Dermis blood vessel endothelial cell (primary cell): ENCODE results near the gene PPP4R2. TPM values are rescaled to one million over a fixed set of nuclear protein-coding genes. Genes with fewer than 3 reads are reported as not detected.

Experiments
- DNase-seq: peaks from one replicate; pipeline ENCODE4 v3.0.0; 2010
- total RNA-seq: library from RNA; depleted of rRNA; stranded (reverse); fragments of >200 nt; gene quantifications from 2 replicates; pipeline ENCODE4 v1.2.3, GENCODE V29; 2014

PPP4R2 gene
- total RNA-seq, result 73.9 and 91.4 TPM in 2 replicates

DNA sequence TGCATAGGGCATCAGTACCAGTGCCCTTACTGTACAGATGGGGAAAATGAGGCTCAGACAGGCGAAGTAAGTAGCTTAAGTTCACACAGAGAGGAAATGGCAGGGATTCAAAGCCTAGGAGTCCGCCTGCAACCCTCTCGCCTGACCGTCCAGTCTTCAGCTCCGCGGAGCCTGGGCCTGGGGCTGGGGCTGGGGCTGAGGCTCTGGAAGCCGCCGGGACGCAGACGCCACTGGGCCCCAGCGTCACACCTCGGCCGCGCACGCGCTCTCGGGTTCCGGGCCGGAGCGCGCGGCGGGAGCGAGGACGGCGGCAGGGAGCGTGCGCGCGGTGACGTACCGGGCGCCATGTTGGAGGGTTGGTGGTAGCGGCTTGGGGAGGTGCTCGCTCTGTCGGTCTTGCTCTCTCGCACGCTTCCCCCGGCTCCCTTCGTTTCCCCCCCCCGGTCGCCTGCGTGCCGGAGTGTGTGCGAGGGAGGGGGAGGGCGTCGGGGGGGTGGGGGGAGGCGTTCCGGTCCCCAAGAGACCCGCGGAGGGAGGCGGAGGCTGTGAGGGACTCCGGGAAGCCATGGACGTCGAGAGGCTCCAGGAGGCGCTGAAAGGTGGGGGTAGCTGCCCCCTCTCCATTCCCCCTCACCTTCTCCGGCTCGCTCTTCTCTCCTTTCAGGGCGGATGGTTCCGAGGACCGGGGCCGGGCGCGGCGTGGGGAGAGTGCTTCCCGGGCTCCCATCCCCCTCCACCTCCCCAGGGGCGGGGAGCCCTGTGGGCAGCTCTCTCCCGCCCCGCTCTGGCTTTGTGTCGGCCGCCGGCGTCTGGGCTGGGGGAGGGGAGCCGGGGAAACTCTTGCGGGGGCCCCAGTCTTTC, at the start of gene PPP4R2:
Gene PPP4R2, plus strand, starts transcription at position 339 of the 861 bp plus-strand sequence. Its CDS starts 227 bp downstream, at position 566.
- DNase-seq, result peak; percentile 93

DNA sequence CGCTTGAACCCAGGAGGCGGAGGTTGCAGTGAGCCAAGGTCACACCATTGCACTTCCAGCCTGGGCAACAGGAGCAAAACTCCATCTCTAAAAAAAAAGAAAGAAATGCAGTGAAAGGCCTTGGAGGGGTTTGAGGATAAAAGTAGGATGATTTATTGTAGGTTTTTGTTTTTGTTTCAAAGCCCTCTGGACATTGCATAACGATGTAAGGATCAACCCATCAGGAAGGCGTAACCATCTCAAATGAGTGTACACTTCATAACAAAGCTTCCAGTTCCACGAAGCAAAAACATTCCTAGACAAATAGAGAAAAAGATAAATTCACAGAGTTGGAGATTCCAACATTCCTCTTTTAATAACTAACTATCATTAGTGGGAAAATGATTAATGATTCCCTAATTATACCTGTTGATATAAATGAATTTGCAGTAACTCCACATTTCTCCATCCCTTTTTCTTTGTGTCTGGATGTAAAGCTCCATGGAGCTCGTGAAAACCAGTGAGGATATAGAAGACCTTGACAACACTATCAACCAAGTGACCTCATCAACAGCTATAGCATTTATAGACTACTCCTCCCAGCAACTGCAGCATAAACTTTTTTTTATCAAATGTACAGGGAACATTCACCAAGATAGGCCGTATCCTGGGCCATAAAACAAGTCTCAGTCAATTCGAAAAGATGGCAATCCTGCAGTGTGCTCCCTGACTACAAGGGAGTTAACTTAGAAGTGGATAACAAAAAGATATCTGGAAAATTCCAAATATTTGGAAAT, 48.7 kb upstream of the PPP4R2 start:
- DNase-seq, result no peak

DNA sequence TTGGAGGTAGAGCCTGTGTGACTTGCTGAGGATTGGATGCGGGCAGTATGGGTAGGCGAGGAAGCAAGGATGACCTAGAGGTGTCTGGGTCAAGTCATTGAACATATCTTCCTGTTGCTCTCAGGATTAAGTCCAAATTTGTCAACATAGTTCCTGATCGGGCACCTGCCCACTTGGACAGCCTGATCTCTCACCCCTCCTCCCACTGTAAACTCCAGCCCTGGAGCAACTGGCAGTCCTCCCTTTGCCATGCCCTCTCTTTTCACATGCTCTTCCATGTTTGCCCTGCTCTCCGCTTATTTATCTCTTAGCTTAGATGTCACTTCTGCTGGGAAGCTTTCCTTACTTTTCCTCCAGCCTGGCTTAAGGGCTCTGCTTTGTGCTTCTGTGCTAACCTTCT, 47.6 kb upstream of the PPP4R2 start:
- no peak for DNase-seq

DNA sequence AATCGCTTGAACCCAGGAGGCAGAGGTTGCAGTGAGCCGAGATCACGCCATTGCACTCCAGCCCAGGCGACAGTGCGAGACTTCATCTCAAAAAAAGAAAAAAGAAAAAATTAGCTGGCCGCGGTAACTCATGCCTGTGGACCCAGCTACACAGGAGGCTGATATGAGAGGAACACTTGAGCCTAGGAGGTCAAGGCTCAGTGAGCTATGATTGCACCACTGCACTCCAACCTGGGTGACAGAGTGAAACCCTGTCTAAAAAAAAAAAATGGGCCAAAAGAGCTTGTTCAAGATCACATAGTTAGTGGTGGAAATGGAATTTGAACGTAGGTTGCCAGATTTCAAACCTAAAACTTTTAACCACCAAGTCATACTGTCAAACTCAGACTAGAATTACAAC, 46.2 kb upstream of the PPP4R2 start:
- no peak for DNase-seq

DNA sequence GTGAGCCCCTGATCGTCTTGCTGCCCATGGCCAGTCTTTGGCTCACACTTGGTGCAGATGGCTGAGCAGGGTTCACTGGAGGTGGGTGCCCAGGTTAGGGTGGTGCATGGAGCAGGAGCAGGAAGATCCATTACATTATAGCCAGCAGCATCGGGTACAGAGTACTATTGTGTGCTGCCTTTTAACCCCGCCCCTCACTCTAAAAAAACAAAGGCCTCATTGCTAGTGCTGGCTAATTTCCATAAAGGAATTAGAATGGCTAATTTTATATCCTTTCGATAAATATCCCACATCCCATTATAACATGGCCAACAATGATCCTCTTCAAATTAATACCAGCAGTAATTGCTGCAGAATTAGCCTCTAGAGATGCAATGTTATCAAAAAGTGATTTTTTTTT, 45.8 kb upstream of the PPP4R2 start:
- DNase-seq, result no peak

GRCh38 chr3:72951259-72951722, 45.3 kb upstream of the PPP4R2 start:
- no peak for DNase-seq

DNA sequence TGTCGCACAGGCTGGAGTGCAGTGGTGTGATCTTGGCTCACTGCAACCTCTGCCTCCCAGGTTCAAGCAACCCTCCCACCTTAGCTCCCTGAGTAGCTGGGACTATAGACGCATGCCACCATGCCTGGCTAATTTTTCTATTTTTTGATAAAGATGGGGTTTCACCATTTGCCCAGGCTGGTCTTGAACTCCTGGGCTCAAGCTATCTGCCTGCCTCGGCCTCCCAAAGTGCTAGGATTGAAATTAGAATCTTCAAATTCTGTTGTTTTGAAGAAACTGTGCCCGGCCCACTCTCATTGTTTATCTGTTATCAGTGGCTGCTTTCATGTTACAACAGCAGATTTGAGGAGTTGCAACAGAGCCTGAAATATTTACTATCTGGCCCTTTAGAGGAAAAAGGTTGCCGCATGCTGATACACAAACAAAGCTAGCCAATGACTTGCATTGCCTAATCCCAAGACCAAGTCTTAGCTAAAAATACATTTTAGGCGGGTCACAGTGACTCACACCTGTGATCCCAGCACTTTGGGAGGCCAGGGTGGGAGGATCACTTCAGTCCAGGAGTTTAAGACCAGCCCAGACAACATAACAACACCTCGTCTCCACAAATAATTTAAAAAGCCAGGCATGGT, 43.2 kb upstream of the PPP4R2 start:
- no peak for DNase-seq

DNA sequence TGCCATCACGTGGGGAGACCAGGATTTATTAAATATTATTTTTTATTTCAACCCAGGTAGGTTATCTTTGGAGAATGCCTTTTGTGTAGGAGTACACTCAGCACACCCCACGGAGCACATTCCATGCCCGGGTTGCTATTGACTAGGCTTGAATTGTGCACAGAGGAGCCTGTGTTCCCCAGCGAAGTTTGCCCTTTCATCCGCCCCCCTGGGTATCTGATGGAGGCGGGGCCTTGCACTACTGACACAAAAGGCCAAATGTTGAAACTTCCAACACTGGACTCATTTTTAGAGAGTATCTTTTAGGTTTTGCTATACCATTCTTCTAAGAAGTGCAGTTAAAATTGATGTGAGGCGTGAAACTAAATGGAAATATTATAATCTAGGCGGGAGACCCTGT, 39.3 kb upstream of the PPP4R2 start:
- no peak for DNase-seq

- DNase-seq, result no peak
These were observed 37.3 kb upstream of the PPP4R2 start for GRCh38 chr3:72959336-72959735.

DNA sequence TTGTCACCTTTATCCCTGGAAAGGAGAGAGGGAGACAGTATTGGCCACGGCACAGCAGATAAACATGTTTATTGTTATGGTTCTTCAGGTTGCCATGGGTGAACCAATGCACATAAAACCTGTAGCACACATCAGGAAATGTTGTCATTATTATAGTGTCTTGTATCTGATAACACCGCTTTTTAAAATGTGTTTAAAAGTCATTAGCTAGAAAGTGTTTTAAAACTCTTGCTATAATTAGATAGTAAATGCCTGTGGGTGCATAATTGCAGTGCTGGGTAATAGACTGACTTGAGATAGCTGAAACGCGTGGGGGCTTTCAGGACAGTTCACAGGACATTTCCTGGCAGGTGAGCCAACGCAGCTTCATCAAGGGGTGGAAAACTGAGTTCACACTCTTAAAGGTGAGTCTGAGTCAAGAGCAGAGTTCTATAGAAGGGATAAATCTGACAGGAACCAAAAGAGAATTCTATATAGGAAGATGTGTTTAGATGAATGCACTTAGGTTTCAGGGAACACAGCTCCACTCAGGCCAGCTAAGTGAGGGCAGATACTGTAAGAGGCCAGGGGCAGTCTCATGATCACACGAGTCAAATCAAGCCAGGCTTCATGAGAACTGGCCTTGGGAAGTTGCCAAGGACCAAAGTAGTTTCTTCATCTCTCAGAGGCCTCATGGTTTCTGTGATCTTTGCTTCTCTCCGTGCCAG, 35.6 kb upstream of the PPP4R2 start:
- DNase-seq, result no peak

GRCh38 chr3:72961752-72962151, 34.9 kb upstream of the PPP4R2 start:
- no peak for DNase-seq

DNA sequence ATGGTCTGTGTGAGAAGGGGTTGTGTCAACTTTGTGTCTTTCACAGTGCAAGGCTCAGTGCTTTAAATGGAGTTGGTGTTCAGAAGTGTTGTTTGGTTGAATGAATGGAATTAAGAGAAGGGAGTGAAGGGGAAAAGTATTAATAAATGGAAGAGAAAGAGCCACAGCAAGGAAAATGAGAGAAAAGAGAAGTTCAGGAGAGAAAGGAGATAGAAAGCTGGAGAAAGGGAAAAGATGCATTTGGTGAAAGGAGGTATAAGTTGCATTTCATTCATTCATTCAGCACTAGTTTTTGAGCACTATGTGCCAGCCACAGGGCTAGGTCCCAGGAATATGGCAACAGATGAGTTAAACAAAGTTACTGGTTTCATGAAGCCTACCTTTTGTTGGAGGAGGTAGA, 34.3 kb upstream of the PPP4R2 start:
- no peak for DNase-seq

DNA sequence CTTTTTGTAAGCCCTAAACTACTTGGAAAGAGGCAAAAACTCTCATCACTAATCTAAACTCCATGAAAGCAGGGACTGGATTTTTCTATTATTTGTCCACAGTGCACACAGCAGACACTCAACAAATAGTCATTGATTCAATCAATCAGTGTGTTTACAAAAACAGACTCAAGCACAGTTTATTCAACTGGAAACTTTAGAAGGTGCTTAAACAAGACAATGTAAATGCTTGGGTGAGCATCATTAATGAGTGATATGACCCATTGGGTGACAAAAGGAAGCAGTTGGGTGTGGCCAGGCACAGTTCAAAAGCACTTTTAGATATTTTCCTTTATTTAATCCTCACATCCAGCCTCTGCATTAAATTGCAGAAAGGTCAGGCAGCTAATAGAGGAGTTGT, 32.0 kb upstream of the PPP4R2 start:
- DNase-seq, result no peak

GRCh38 chr3:72968266-72968664, 28.3 kb upstream of the PPP4R2 start:
- no peak for DNase-seq

DNA sequence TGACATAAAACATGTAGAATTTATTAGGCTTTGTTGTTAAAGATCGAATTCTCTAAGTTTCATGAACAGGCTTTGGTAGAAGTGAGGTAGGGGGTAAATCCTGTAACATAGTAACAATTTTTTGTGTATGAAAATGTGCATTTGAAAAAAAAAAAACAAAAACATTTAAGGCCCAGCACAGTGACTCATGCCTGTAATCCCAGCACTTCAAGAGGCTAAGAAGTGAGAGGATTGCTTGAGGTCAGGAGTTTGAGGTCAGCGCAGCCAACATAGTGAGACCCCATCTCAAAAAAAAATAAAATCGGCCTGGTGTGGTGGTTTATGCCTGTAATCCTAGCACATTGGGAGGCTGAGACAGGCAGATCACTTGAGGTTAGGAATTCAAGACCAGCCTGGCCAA, 26.8 kb upstream of the PPP4R2 start:
- DNase-seq, result no peak

GRCh38 chr3:72970942-72971341, 25.7 kb upstream of the PPP4R2 start:
- no peak for DNase-seq

DNA sequence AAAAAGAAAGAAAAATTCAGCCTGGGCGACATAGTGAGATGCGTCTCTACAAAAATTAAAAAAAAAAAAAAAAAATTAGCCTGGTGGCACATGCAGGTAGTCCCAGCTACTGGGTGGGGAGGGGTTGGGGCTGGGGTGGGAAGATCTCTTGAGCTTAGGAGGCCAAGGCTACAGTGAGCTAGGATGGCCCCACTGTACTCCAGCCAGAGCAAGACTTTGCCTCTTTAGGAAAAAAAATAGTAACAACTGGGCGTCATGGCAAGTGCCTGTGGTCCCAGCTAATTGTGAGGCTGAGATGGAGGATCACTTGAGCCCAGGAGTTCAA, 23.9 kb upstream of the PPP4R2 start:
- DNase-seq, result no peak

GRCh38 chr3:72973031-72973723, 23.4 kb upstream of the PPP4R2 start:
- no peak for DNase-seq

- no peak for DNase-seq
These were observed 22.8 kb upstream of the PPP4R2 start for GRCh38 chr3:72973786-72974185.

DNA sequence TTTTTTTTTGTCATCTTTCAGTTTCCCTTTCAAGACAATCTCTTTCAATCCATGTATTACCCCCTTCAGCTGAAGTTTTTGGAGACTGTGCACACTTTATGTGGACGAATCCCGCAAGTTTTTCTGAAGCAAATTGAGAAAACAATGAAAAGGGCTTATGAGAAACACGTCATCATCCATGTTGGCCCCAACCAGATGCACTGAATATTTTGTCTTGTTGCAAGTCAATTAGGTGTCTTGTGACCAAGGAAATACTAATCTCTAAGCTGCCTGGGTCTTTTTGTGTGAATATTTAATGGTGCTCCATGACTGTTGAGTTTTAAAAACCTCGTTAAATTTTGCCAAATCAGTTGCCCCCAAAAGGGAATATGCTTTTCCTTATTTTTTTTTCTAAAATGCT, 21.7 kb upstream of the PPP4R2 start:
- DNase-seq, result no peak

DNA sequence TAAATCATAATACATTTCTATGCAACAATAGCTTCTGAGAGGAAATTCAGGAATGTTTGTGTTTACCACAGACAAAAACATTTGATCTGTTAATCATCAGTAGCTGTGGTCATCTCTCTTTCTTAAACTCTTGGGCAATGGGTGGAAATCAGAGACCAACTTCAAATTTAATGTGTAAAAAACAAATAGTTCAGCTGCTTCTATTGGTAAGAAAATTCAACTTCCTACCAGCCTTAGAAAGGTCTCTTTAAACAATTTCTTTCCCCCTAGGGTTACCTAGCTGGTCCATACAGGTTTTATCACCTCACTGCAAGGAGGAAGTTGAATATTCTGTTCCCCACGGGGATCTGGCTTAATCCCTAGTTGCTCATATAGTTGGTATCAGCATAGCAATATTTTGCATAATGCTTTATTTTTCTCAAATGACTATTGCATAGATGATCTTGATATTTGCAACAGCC, 20.3 kb upstream of the PPP4R2 start:
- DNase-seq, result no peak
